ENCODE measurements around the gene ITGA11.

GRCh38 chr15:68417897-68418296, 14.1 kb downstream of the ITGA11 start:
- TF ChIP-seq CTCF (IDR thresholded peaks at IDR 0.05) (no peak), EP300 (IDR thresholded peaks at IDR 0.05) (no peak)

Data from suprapubic skin (tissue), 3 donors.